Measurements from ENCODE around the gene NECAB2.

DNA sequence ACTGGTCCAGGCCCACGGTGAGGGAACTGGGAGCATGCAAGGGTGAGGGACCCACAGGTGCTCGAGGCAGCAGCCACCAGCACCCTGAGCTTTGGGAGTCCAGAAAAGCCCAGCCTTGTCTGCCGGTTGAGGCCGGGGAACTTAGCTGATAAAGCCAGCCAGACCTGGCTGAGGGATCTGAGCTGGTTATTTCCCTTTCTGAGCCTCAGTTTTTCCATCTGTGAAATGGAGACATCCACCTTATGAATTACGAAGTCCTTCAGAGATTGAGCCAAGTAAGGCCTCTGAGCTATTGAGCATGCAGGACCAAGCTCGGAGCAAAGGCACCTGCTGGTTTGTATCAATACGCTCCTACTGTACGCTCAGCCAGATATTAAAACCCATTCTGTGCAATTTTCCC, 13.8 kb downstream of the NECAB2 start:
- TF ChIP-seq POLR2A (IDR thresholded peaks at IDR 0.05) (no peak), POLR2AphosphoS5 (IDR thresholded peaks at IDR 0.05) (no peak)
- TF ChIP-seq, protein P1, sequence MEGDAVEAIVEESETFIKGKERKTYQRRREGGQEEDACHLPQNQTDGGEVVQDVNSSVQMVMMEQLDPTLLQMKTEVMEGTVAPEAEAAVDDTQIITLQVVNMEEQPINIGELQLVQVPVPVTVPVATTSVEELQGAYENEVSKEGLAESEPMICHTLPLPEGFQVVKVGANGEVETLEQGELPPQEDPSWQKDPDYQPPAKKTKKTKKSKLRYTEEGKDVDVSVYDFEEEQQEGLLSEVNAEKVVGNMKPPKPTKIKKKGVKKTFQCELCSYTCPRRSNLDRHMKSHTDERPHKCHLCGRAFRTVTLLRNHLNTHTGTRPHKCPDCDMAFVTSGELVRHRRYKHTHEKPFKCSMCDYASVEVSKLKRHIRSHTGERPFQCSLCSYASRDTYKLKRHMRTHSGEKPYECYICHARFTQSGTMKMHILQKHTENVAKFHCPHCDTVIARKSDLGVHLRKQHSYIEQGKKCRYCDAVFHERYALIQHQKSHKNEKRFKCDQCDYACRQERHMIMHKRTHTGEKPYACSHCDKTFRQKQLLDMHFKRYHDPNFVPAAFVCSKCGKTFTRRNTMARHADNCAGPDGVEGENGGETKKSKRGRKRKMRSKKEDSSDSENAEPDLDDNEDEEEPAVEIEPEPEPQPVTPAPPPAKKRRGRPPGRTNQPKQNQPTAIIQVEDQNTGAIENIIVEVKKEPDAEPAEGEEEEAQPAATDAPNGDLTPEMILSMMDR (IDR thresholded peaks at IDR 0.05) = no peak
